K562 (cell line): ENCODE measurements around the gene TNF. TPM values are rescaled to one million over a fixed set of nuclear protein-coding genes. Genes with fewer than 3 reads are reported as not detected.

ENCODE experiments used
- GATA2 ChIP-seq: sonication (generic); formaldehyde crosslinking; IDR thresholded peaks from 2 replicates; pipeline ENCODE4 v1.4.0; 2020; ENCODE audit warnings: mild to moderate bottlenecking, missing genetic modification reagents
- KAT7 ChIP-seq: sonication (generic); formaldehyde crosslinking; IDR thresholded peaks from 2 replicates; pipeline ENCODE4 v1.8.0; 2022; ENCODE audit warnings: missing genetic modification reagents, mild to moderate bottlenecking, borderline replicate concordance
- MXI1 ChIP-seq: IDR thresholded peaks from 2 replicates; pipeline ENCODE4 v1.6.1; 2011; ENCODE audit warnings: low read depth, mild to moderate bottlenecking, improper control_type of control experiment, low read length
- OTX1 ChIP-seq: fragments of 450-650 bp; formaldehyde crosslinking; IDR thresholded peaks from 2 replicates; pipeline ENCODE4 v1.4.0; 2022; ENCODE audit warnings: mild to moderate bottlenecking
- SMARCA4 ChIP-seq: fragments of 450-650 bp; IDR thresholded peaks from 2 replicates; pipeline ENCODE4 v1.6.1; 2016
- SMARCC2 ChIP-seq: fragments of 450-650 bp; IDR thresholded peaks from 2 replicates; pipeline ENCODE4 v1.6.1; 2017; ENCODE audit warnings: antibody characterized with exemption, moderate library complexity, mild to moderate bottlenecking, low read depth
- SREBF1 ChIP-seq: fragments of 150-350 bp; IDR thresholded peaks from 2 replicates; pipeline ENCODE4 v1.6.1; 2014; ENCODE audit warnings: antibody characterized with exemption, low read depth, low read length, borderline replicate concordance
- TAF7 ChIP-seq: fragments of 450-650 bp; IDR thresholded peaks from 2 replicates; pipeline ENCODE4 v1.6.1; 2016; ENCODE audit warnings: missing genetic modification characterization, missing compliant biosample characterization
- TCF7 ChIP-seq: sonication (generic); IDR thresholded peaks from 2 replicates; pipeline ENCODE4 v1.6.1; 2016; ENCODE audit warnings: antibody characterized with exemption, borderline replicate concordance
- TCF7L2 ChIP-seq: fragments of 150-350 bp; IDR thresholded peaks from 2 replicates; pipeline ENCODE4 v1.6.1; 2016; ENCODE audit warnings: low read depth, mild to moderate bottlenecking, low read length, moderate library complexity
- polyA plus RNA-seq, 8 experiments: library from polyadenylated mRNA; depleted of rRNA in 4 of 8; stranded (reverse) in 5 of 8; unstranded in 3 of 8; fragments of >200 nt; fragmentation: Nextera tagmentation in 2 of 8; fragmentation: Illumina TruSeq in 1 of 8; extraction: Ambion mirVana in 2 of 8; extraction: Trizol in 1 of 8; gene quantifications; 2 replicates each; pipeline versions ENCODE4 v1.2.1 to v1.2.3, GENCODE V29; 2011 to 2014; ENCODE audit warnings: inconsistent platforms in 1 of 8, missing spikeins in 1 of 8
- total RNA-seq, 7 experiments: library from RNA; depleted of rRNA in 6 of 7; stranded (reverse); fragments of >200 nt in 6 of 7; fragmentation: Illumina TruSeq in 2 of 7; extraction: Trizol in 2 of 7; gene quantifications; 2 replicates each; pipeline versions ENCODE4 v1.2.1 to v1.2.3, GENCODE V29; 2011 to 2021; ENCODE audit warnings: low replicate concordance in 1 of 7
- TF ChIP-seq, protein P1 (sequence below): sonication (generic); formaldehyde crosslinking; IDR thresholded peaks from 2 replicates; pipeline ENCODE4 v1.8.0; 2022; ENCODE audit warnings: mild to moderate bottlenecking, missing genetic modification reagents, borderline replicate concordance
- TF ChIP-seq, protein P2 (sequence below): sonication (generic); formaldehyde crosslinking; IDR thresholded peaks from 2 replicates; pipeline ENCODE4 v1.8.1; 2023; ENCODE audit warnings: mild to moderate bottlenecking, missing genetic modification reagents
- TF ChIP-seq, protein P3 (sequence below), 2 experiments: IDR thresholded peaks; 2 replicates each; pipeline ENCODE4 v1.6.1; 2012; ENCODE audit warnings: improper control_type of control experiment in 2 of 2, low read depth in 2 of 2, low read length in 2 of 2, borderline replicate concordance in 1 of 2
- TF ChIP-seq, protein P4 (sequence below): fragments of 450-650 bp; IDR thresholded peaks from 2 replicates; pipeline ENCODE4 v1.6.1; 2016; ENCODE audit warnings: antibody characterized with exemption
- TF ChIP-seq, protein P5 (sequence below), 2 experiments: fragments of 450-650 bp; IDR thresholded peaks; 2 replicates each; pipeline ENCODE4 v1.6.1; 2016
- TF ChIP-seq, protein P6 (sequence below): fragments of 450-650 bp; formaldehyde crosslinking; conservative IDR thresholded peaks from 2 replicates; pipeline ENCODE4 v1.4.0; 2022; ENCODE audit warnings: mild to moderate bottlenecking, missing genetic modification characterization

Gene TNF
- total and polyA plus RNA-seq, 9 of the 15 experiments (the other 6 are each of a cell fraction or from before 2014, with no cell fraction given): 0.08 to 0.40 TPM; not detected in 7

DNA sequence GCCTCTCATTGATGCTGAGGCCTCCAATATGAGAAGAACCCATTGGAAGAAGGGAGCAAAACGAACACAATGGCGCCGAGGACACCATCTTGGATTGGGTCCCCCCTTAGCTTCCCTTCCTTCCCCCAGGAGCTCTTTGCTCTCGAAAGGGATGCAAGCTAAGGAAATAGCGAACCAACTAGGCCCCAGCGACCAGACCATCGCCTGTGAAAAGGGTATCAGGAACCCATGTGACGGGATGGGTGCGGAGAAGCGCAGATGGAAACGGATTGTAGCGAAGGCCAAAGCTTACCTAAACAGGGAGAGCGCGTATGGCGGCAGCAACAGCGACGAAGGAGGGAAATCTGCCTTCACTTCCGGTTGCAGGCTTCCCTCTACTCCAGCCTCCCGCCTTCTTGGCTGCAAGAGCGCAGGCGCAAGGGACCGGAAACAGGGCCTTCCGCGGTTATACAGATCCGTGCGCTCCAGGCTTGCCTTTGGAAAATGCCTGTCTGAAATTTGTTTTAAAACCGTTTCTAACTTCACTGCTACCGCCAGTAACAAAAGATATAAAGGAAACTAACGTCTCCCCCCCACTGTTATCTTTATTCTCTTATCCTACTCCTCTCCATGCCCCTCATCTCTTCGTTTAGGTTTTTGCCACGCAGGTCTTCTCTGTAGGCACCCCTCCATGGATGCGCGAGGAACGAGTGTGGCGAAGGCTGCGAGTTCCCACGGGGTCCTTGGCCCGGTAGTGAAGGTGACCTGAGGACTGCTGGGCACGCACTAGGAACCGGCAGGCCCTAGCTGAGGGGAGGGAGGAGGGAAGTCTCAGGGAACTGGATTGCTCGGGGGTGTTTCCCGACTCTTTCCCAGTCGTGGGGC is 33.5 kb upstream of the TNF start, which contains the start of gene DDX39B (continued):
- TF ChIP-seq TCF7L2 (no peak), MXI1 (peak; percentile 68), SMARCC2 (no peak), SMARCA4 (peak; percentile 55; the same call in 1 of the 2 replicates), GATA2 (CRISPR knock-in tag) (no peak), OTX1 (CRISPR knock-in tag) (peak; percentile 85), TCF7 (no peak; the same call in 1 of the 2 replicates), SREBF1 (0 out of 2 replicates have a peak, but pooled peaks have one; percentile 82), TAF7 (tag) (peak; percentile 100), KAT7 (peak; percentile 57; the same call in 1 of the 2 replicates)
- TF ChIP-seq, protein P1, sequence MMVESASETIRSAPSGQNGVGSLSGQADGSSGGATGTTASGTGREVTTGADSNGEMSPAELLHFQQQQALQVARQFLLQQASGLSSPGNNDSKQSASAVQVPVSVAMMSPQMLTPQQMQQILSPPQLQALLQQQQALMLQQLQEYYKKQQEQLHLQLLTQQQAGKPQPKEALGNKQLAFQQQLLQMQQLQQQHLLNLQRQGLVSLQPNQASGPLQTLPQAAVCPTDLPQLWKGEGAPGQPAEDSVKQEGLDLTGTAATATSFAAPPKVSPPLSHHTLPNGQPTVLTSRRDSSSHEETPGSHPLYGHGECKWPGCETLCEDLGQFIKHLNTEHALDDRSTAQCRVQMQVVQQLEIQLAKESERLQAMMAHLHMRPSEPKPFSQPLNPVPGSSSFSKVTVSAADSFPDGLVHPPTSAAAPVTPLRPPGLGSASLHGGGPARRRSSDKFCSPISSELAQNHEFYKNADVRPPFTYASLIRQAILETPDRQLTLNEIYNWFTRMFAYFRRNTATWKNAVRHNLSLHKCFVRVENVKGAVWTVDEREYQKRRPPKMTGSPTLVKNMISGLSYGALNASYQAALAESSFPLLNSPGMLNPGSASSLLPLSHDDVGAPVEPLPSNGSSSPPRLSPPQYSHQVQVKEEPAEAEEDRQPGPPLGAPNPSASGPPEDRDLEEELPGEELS (CRISPR knock-in tag): no peak
- TF ChIP-seq, protein P2, sequence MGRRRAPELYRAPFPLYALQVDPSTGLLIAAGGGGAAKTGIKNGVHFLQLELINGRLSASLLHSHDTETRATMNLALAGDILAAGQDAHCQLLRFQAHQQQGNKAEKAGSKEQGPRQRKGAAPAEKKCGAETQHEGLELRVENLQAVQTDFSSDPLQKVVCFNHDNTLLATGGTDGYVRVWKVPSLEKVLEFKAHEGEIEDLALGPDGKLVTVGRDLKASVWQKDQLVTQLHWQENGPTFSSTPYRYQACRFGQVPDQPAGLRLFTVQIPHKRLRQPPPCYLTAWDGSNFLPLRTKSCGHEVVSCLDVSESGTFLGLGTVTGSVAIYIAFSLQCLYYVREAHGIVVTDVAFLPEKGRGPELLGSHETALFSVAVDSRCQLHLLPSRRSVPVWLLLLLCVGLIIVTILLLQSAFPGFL: no peak
- TF ChIP-seq, protein P3, sequence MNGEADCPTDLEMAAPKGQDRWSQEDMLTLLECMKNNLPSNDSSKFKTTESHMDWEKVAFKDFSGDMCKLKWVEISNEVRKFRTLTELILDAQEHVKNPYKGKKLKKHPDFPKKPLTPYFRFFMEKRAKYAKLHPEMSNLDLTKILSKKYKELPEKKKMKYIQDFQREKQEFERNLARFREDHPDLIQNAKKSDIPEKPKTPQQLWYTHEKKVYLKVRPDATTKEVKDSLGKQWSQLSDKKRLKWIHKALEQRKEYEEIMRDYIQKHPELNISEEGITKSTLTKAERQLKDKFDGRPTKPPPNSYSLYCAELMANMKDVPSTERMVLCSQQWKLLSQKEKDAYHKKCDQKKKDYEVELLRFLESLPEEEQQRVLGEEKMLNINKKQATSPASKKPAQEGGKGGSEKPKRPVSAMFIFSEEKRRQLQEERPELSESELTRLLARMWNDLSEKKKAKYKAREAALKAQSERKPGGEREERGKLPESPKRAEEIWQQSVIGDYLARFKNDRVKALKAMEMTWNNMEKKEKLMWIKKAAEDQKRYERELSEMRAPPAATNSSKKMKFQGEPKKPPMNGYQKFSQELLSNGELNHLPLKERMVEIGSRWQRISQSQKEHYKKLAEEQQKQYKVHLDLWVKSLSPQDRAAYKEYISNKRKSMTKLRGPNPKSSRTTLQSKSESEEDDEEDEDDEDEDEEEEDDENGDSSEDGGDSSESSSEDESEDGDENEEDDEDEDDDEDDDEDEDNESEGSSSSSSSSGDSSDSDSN (IDR thresholded peaks at IDR 0.05; ENCODE audit: borderline replicate concordance in 1 of 2, low read depth in 2 of 2, low read length in 2 of 2): peak in 1 of 2 experiments; percentile 82; a peak in 1 of 4 replicates
- TF ChIP-seq, protein P4, sequence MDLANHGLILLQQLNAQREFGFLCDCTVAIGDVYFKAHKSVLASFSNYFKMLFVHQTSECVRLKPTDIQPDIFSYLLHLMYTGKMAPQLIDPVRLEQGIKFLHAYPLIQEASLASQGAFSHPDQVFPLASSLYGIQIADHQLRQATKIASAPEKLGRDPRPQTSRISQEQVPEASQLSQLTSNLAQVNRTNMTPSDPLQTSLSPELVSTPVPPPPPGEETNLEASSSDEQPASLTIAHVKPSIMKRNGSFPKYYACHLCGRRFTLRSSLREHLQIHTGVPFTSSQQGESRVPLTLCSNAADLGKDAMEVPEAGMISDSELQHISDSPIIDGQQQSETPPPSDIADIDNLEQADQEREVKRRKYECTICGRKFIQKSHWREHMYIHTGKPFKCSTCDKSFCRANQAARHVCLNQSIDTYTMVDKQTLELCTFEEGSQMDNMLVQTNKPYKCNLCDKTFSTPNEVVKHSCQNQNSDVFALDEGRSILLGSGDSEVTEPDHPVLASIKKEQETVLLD: peak; percentile 89
- TF ChIP-seq, protein P5, sequence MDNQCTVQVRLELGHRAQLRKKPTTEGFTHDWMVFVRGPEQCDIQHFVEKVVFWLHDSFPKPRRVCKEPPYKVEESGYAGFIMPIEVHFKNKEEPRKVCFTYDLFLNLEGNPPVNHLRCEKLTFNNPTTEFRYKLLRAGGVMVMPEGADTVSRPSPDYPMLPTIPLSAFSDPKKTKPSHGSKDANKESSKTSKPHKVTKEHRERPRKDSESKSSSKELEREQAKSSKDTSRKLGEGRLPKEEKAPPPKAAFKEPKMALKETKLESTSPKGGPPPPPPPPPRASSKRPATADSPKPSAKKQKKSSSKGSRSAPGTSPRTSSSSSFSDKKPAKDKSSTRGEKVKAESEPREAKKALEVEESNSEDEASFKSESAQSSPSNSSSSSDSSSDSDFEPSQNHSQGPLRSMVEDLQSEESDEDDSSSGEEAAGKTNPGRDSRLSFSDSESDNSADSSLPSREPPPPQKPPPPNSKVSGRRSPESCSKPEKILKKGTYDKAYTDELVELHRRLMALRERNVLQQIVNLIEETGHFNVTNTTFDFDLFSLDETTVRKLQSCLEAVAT (IDR thresholded peaks at IDR 0.05): peak; percentile 79 to 94
- TF ChIP-seq, protein P6, sequence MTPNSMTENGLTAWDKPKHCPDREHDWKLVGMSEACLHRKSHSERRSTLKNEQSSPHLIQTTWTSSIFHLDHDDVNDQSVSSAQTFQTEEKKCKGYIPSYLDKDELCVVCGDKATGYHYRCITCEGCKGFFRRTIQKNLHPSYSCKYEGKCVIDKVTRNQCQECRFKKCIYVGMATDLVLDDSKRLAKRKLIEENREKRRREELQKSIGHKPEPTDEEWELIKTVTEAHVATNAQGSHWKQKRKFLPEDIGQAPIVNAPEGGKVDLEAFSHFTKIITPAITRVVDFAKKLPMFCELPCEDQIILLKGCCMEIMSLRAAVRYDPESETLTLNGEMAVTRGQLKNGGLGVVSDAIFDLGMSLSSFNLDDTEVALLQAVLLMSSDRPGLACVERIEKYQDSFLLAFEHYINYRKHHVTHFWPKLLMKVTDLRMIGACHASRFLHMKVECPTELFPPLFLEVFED (CRISPR knock-in tag): peak; percentile 94
